A673 (cell line): ENCODE measurements around the gene BACE2. TPM values are rescaled to one million over a fixed set of nuclear protein-coding genes. Genes with fewer than 3 reads are reported as not detected.
A peak's percentile ranks its signal among the peaks of the same experiment; 100 is the strongest.

Experiments used
- BruUV-seq: library from RNA; stranded (reverse); fragments of 400-500 nt; replicated peaks from 2 replicates; lab custom pipeline; 2021; lab: Mats Ljungman, UMichigan
- CTCF ChIA-PET: fragments of 300-600 bp; sonication (Branson Sonifier 250); formaldehyde crosslinking; loops from one replicate; lab custom pipeline; 2022; ENCODE audit warnings: antibody characterized with exemption; lab: Charles Lee
- POLR2A ChIA-PET: fragments of 300-600 bp; sonication (Branson Sonifier 250); formaldehyde crosslinking; loops from one replicate; lab custom pipeline; 2022; ENCODE audit warnings: antibody characterized with exemption; ENCODE audit not compliant: low non-redundant PET; lab: Charles Lee
- DNase-seq: peaks from one replicate; pipeline ENCODE4 v3.0.0-alpha.2; 2015; ENCODE audit warnings: low spot score
- H3K27ac ChIP-seq: fragments of 200-600 bp; sonication (generic); 2 replicates; pipeline ENCODE4 v1.5.1; 2016; ENCODE audit warnings: mixed run types, low read depth, mild to moderate bottlenecking, mixed read lengths, antibody characterized with exemption, low read length; ENCODE audit not compliant: poor library complexity, severe bottlenecking
- H3K27me3 ChIP-seq: fragments of 200-600 bp; sonication (generic); replicated peaks from 2 replicates; pipeline ENCODE4 v1.6.1; 2017; ENCODE audit warnings: mixed run types, low read depth, mild to moderate bottlenecking, mixed read lengths, antibody characterized with exemption, low read length; ENCODE audit not compliant: insufficient read depth, poor library complexity
- H3K36me3 ChIP-seq: fragments of 200-600 bp; sonication (generic); 2 replicates; pipeline ENCODE4 v1.6.1; 2016; ENCODE audit warnings: mixed run types, mild to moderate bottlenecking, mixed read lengths, antibody characterized with exemption, low read length; ENCODE audit not compliant: insufficient read depth, poor library complexity, severe bottlenecking
- H3K4me1 ChIP-seq: fragments of 200-600 bp; sonication (generic); 2 replicates; pipeline ENCODE4 v1.6.1; 2017; ENCODE audit warnings: mixed run types, mild to moderate bottlenecking, mixed read lengths, antibody characterized with exemption, low read length; ENCODE audit not compliant: insufficient read depth, poor library complexity, severe bottlenecking
- H3K4me3 ChIP-seq: fragments of 200-600 bp; sonication (generic); 2 replicates; pipeline ENCODE4 v1.5.1; 2016; ENCODE audit warnings: low read depth, mixed run types, mild to moderate bottlenecking, mixed read lengths, low read length; ENCODE audit not compliant: poor library complexity, severe bottlenecking
- H3K9me3 ChIP-seq: fragments of 200-600 bp; sonication (generic); 2 replicates; pipeline ENCODE4 v1.6.1; 2016; ENCODE audit warnings: mixed run types, low read depth, mild to moderate bottlenecking, mixed read lengths, antibody characterized with exemption, low read length; ENCODE audit not compliant: poor library complexity, severe bottlenecking
- CTCF ChIP-seq: fragments of 300-800, 200-600 bp; sonication (generic); conservative IDR thresholded peaks from 2 replicates; pipeline ENCODE4 v1.5.1; 2017; ENCODE audit warnings: low read depth, mild to moderate bottlenecking, antibody characterized with exemption, low read length, moderate library complexity, mixed read lengths
- EZH2 ChIP-seq: fragments of 200-600 bp; sonication (generic); IDR thresholded peaks from 2 replicates; pipeline ENCODE4 v1.6.1; 2017; ENCODE audit warnings: borderline replicate concordance, low read depth, mild to moderate bottlenecking, mixed read lengths, antibody characterized with exemption, low read length; ENCODE audit not compliant: poor library complexity, severe bottlenecking
- intact Hi-C: fragments of 100-400 bp; cut with micrococcal nuclease; formaldehyde crosslinking; loops from one replicate; pipeline ENCODE4 v1.10.0; 2022; ENCODE audit not compliant: unreplicated experiment
- total RNA-seq: library from RNA; stranded (reverse); gene quantifications from 2 replicates; pipeline ENCODE4 v1.2.3, GENCODE V29; 2021

BACE2 gene
- total RNA-seq, 1 experiment from 2014 or later: 6.9 TPM

DNA sequence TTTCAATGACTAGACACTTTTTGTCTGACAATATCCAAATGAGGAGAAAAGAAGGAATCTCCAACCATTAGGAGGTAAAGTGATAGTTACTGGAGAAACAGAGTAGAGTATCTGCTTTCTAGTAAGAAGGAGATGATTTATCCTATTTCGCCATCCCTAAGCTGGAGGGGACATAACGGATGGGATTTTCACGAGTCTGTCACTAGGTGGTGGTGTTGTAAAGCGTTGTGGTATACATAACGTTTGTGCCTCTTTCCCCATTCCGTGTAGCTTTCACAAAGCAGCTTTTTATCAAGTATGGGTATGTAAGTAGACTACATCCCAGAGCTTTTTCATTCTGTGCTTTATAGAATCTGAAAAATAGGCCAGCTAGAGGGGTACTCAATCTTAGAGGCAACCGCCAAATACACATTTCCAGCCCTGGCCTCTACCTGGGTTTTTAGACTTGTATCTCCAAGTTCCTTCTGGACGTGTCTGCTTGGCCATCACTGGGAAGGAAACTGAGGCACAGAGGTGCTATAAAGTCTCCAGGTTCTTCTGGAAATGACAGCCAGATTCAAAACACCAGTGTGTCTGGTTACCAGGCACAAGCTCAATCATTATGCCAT is 115.4 kb downstream of the BACE2 start:
- H3K4me3 ChIP-seq: no peak overlapping the region
- ChIA-PET CTCF (interaction anchor here (0.5 to 1.5 kb wide), 10 partner anchors 86 to 834 kb away, joined by 3 to 10 read pairs (median 4); partner anchors contain the start of gene ZBTB21), POLR2A (no interaction called here)
- no peaks in the 10 kb centered on the region for H3K36me3 ChIP-seq
- intact Hi-C loops: loop anchor here (2.0 to 5.0 kb wide), 4 partner anchors 177 to 834 kb away; no protein-coding TSS in a partner anchor
- peaks cover 4% of the 10 kb centered on the region for H3K27me3 ChIP-seq
- DNase-seq: peak; percentile 70
- no peaks in the 10 kb centered on the region for H3K9me3 ChIP-seq
- no peak overlapping the region for H3K27ac ChIP-seq
- no TSS peak for BruUV-seq
- TF ChIP-seq CTCF (peak; percentile 75), EZH2 (no peak)
- no peaks in the 10 kb centered on the region for H3K4me1 ChIP-seq

GRCh38 chr21:41289431-41289830 is 121.5 kb downstream of the BACE2 start:
- no TSS peak for BruUV-seq
- Histone ChIP-seq H3K27ac (no peak overlapping the region), H3K27me3 (peaks cover 13% of the 10 kb centered on the region), H3K36me3 (no peaks in the 10 kb centered on the region), H3K4me1 (no peaks in the 10 kb centered on the region), H3K4me3 (no peak overlapping the region), H3K9me3 (no peaks in the 10 kb centered on the region)
- TF ChIP-seq CTCF (no peak), EZH2 (no peak)
- intact Hi-C loops: no loop called here
- POLR2A ChIA-PET: no interaction called here
- peak; percentile 30 for DNase-seq
- CTCF ChIA-PET: no interaction called here

DNA sequence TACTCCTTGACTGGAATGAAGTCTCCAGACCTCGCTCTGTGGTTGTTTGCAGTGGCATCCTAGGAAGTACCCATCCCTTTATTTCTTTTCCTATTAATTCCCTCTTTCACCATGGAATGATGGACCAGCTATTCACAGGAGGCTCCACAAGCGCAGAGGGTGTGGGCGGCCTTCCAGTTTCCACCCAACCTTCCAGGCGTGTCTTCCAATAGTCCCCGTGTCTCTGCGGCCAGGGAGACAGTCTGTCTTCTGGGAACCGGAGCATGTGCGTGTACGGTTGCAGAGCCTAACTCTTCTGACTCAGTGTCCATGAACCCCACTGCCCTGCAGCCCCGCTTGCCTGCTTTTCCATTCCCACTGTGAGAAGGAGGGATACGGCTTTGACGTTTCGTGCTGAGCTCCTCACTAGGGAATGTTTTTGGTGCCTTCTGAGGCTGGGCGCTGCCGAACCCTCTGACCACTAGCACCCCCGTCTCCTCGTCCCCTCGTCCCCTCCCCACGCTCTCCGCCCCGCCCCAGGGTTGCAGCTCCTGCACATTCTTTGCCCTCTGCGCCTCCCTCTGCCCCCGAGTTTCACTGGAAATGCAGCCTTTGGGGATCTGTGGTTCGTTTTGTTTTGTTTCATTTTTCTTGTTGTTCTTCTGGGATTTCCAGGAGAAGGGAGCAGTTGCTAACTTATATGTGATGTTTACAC is 122.3 kb downstream of the BACE2 start:
- no peak overlapping the region for H3K4me3 ChIP-seq
- DNase-seq: no peak
- no peaks in the 10 kb centered on the region for H3K4me1 ChIP-seq
- no peaks in the 10 kb centered on the region for H3K9me3 ChIP-seq
- CTCF ChIA-PET: no interaction called here
- intact Hi-C loops: no loop called here
- TF ChIP-seq EZH2 (no peak), CTCF (no peak)
- no TSS peak for BruUV-seq
- H3K27me3 ChIP-seq: peaks cover 13% of the 10 kb centered on the region
- POLR2A ChIA-PET: no interaction called here
- no peaks in the 10 kb centered on the region for H3K36me3 ChIP-seq
- no peak overlapping the region for H3K27ac ChIP-seq
